A549 treated with AZD2906 at 1 μM for 4 hours (cell line): ENCODE measurements around the gene TCEA2. TPM values are rescaled to one million over a fixed set of nuclear protein-coding genes. Genes with fewer than 3 reads are reported as not detected.

Experiments
- total RNA-seq: library from RNA; stranded (reverse); fragments of 200-300 nt; extraction: Qiagen RNA extraction; gene quantifications from 5 replicates; pipeline ENCODE4 v1.2.3, GENCODE V29; 2022

TCEA2 gene
- total RNA-seq, result 30.0 to 51.1 TPM (median 47.8 TPM) in 5 replicates

GRCh38 chr20:64062596-64063388 is at the start of gene TCEA2:
TCEA2 (plus strand) TSS chr20:64063198; CDS start chr20:64063313, 115 bp downstream.

GRCh38 chr20:64035933-64036345 is 27.1 kb upstream of the TCEA2 start, which contains the start of gene C20orf204:
C20orf204 (plus strand) TSS chr20:64036182; CDS start chr20:64036324, 142 bp downstream.

GRCh38 chr20:64049060-64049877 is 13.7 kb upstream of the TCEA2 start, which contains the start of gene SOX18:
SOX18 (minus strand) TSS chr20:64049639; CDS start chr20:64049516, 123 bp downstream.

GRCh38 chr20:64079273-64080012 is 16.4 kb downstream of the TCEA2 start, which contains the start of gene RGS19:
RGS19 (minus strand) TSS chr20:64079518; CDS start chr20:64076886, 2,632 bp downstream.

GRCh38 chr20:64080013-64080812 is 17.2 kb downstream of the TCEA2 start, which contains the start of gene OPRL1:
OPRL1 (plus strand) TSS chr20:64080082; CDS start chr20:64092721, 12,639 bp downstream.

DNA sequence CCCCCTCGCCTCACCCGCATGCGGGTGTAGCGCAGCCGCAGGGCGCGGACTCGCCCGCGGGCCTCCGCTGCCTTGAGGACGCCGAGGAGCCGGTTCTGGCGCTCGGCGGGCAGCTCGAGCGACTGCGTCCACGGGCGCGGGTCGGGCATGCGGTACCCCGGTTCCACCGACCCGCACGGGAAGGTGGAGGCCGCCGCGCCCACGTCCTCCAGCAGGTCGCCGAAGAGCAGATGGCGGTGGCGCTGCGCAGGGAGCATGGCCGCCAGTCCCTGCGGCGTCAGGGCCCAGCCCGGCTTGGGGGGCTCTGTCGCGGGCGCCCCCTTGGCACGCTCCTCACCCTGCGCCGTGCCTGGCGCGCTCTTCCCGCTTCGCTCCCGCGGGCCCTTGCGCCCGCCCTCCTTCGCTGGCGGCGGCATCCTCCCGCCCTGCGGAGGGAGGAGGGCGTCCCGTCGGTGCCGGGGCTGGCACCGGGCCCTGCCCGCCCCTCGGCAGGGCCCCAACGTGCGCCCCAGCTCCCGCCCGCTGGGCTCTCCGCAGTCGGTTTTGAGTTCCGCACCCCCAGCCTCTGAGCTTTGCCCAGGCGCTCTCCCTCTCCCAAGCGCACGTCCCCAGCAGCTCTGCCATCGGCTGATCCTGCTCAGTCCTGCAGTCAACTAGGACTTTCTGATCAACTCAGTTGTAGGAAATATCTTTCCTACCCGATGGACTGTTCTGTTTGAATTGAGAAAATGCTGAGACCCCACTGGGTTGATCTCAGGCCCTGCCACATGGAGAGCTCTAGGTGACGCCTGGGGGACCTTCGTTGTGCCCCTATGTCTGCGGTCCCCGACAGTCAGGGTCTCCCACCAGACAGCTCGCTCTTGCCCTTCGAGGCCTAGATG is 21.0 kb downstream of the TCEA2 start, which contains the start of gene LKAAEAR1:
Gene LKAAEAR1 (minus strand): TSS at position 595 of the 881 bp plus-strand sequence. CDS start 179 bp downstream, at position 416.

GRCh38 chr20:64106981-64107735 is 44.2 kb downstream of the TCEA2 start, which contains the start of gene NPBWR2:
NPBWR2 (minus strand) TSS chr20:64107565; CDS start chr20:64106831, 734 bp downstream.

Other genes with a start within 250 kb of the TCEA2 start
- gene ZBTB46, start 231.9 kb upstream of the TCEA2 start, total RNA-seq, result 0.73 to 0.85 TPM (median 0.76 TPM) in 5 replicates
- not detected in 5 replicates for gene ABHD16B, start 201.7 kb upstream of the TCEA2 start, total RNA-seq
- gene TPD52L2, start 197.9 kb upstream of the TCEA2 start, total RNA-seq, result 131 to 135 TPM (median 134 TPM) in 5 replicates
- gene DNAJC5, start 168.1 kb upstream of the TCEA2 start, total RNA-seq, result 25.9 to 29.2 TPM (median 28.0 TPM) in 5 replicates
- gene UCKL1, start 106.8 kb upstream of the TCEA2 start, total RNA-seq, result 26.1 to 36.0 TPM (median 31.2 TPM) in 5 replicates
- 10.2 to 13.7 TPM (median 11.8 TPM) in 5 replicates for gene ZNF512B, start 93.3 kb upstream of the TCEA2 start, total RNA-seq
- 0.05 TPM in 1 of 5 replicates, not detected in the others for gene SAMD10, start 83.6 kb upstream of the TCEA2 start, total RNA-seq
- 52.7 to 54.9 TPM (median 54.7 TPM) in 5 replicates for gene PRPF6, start 82.1 kb upstream of the TCEA2 start, total RNA-seq
- gene C20orf204, start 27.0 kb upstream of the TCEA2 start, total RNA-seq, result 0.10 to 0.56 TPM (median 0.41 TPM) in 5 replicates
- 1.6 to 2.9 TPM (median 2.6 TPM) in 5 replicates for gene SOX18, start 13.6 kb upstream of the TCEA2 start, total RNA-seq
- 39.1 to 53.5 TPM (median 50.3 TPM) in 5 replicates for gene RGS19, start 16.3 kb downstream of the TCEA2 start, total RNA-seq
- 1.3 to 2.3 TPM (median 1.7 TPM) in 5 replicates for gene OPRL1, start 16.9 kb downstream of the TCEA2 start, total RNA-seq
- 0.65 to 3.1 TPM (median 2.4 TPM) in 5 replicates for gene LKAAEAR1, start 21.2 kb downstream of the TCEA2 start, total RNA-seq
- gene NPBWR2, start 44.4 kb downstream of the TCEA2 start, total RNA-seq, result not detected in 5 replicates
- gene MYT1, start 101.3 kb downstream of the TCEA2 start, total RNA-seq, result 0.11 to 0.75 TPM (median 0.22 TPM) in 5 replicates
- 8.6 to 13.0 TPM (median 11.1 TPM) in 5 replicates for gene PCMTD2, start 192.6 kb downstream of the TCEA2 start, total RNA-seq